HG03108 (cell line): ENCODE measurements around the gene RBMS1.

ENCODE experiments used
- ATAC-seq: cut with Tn5 transposase; IDR thresholded peaks from one replicate; pipeline ENCODE4 v1.9.1; 2021; ENCODE audit warnings: moderate library complexity; ENCODE audit not compliant: unreplicated experiment

The RBMS1 gene

GRCh38 chr2:160365716-160366367 lies 127.8 kb downstream of the RBMS1 start:
- ATAC-seq: no peak

- no peak for ATAC-seq
Observed at GRCh38 chr2:160364364-160364763, 129.2 kb downstream of the RBMS1 start.

- no peak for ATAC-seq
Observed at GRCh38 chr2:160363961-160364360, 129.6 kb downstream of the RBMS1 start.

GRCh38 chr2:160363055-160363454 lies 130.6 kb downstream of the RBMS1 start:
- ATAC-seq: no peak

GRCh38 chr2:160362541-160362940 lies 131.1 kb downstream of the RBMS1 start:
- ATAC-seq: no peak

GRCh38 chr2:160362018-160362417 lies 131.6 kb downstream of the RBMS1 start:
- no peak for ATAC-seq

- no peak for ATAC-seq
Observed at GRCh38 chr2:160360089-160360757, 133.4 kb downstream of the RBMS1 start.

GRCh38 chr2:160358046-160358445 lies 135.6 kb downstream of the RBMS1 start:
- ATAC-seq: no peak

GRCh38 chr2:160356485-160356884 lies 137.1 kb downstream of the RBMS1 start:
- ATAC-seq: no peak

GRCh38 chr2:160355080-160355479 lies 138.5 kb downstream of the RBMS1 start:
- ATAC-seq: no peak

- no peak for ATAC-seq
Observed at GRCh38 chr2:160354677-160355076, 138.9 kb downstream of the RBMS1 start.

- ATAC-seq: no peak
Observed at GRCh38 chr2:160353813-160354212, 139.8 kb downstream of the RBMS1 start.

- no peak for ATAC-seq
Observed at GRCh38 chr2:160353166-160353565, 140.4 kb downstream of the RBMS1 start.

- ATAC-seq: no peak
Observed at GRCh38 chr2:160352500-160352899, 141.1 kb downstream of the RBMS1 start.

- no peak for ATAC-seq
Observed at GRCh38 chr2:160351956-160352355, 141.7 kb downstream of the RBMS1 start.

GRCh38 chr2:160349306-160349705 lies 144.3 kb downstream of the RBMS1 start:
- no peak for ATAC-seq

- ATAC-seq: no peak
Observed at GRCh38 chr2:160347269-160347863, 146.2 kb downstream of the RBMS1 start.

GRCh38 chr2:160345071-160345764 lies 148.4 kb downstream of the RBMS1 start:
- ATAC-seq: no peak

GRCh38 chr2:160343404-160343803 lies 150.2 kb downstream of the RBMS1 start:
- no peak for ATAC-seq

- no peak for ATAC-seq
Observed at GRCh38 chr2:160339726-160340125, 153.9 kb downstream of the RBMS1 start.

- no peak for ATAC-seq
Observed at GRCh38 chr2:160338901-160339685, 154.5 kb downstream of the RBMS1 start.
